Ecto neural progenitor cell (in vitro differentiated cells): ENCODE measurements around the gene SLC20A1.
A peak's percentile ranks its signal among the peaks of the same experiment; 100 is the strongest.
"Not testable (repeated sequence)": the region's sequence is repeated elsewhere in the genome, so short reads cannot be mapped to it uniquely, and the experiment has no call there.

ENCODE experiments used
- DNase-seq: peaks from one replicate; pipeline ENCODE4 v3.0.0-alpha.2; 2018; ENCODE audit warnings: low spot score

Gene SLC20A1

DNA sequence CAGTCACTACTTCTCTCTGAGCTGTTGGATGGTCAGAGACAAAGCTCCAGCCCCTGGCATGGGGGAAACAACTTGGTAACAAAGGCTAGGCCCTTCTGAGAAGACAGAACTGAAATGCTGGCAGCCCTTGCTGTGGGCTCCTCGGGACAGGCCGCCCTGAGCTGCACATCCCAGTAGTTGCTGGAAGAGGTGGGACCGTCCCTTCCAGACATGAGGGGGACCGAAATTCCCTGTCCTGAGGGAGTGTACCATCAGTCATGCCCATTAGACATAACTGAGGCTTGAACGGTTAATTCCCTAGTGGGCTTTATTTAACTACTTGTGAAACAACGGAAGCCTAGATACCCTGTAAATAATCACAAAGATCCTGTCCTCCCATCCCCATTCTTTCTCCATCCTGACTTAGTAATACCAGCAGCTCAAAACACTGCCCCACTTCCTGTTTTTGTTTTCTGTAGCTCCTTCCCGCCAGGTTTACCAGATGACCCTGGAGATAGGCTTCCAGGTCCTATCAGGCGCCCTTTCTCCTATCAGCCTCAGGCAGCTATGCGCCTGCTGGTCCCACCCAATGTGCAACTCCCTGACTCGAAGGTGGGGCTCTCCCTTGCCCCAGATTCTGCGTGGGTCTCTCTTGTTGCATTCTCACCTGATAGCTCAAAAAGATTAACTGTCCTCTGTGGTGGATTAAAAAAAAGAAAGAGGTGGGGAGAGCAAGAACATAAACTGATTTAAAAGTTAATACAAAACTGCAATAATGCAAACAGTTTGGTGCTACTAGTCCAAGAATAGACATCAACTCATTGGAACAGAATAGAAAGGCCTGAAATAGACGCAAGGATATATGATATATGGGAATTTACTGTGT lies 38.0 kb downstream of the SLC20A1 start:
- no peak for DNase-seq

GRCh38 chr2:112684415-112684775 lies 38.7 kb downstream of the SLC20A1 start:
- DNase-seq: no peak

DNA sequence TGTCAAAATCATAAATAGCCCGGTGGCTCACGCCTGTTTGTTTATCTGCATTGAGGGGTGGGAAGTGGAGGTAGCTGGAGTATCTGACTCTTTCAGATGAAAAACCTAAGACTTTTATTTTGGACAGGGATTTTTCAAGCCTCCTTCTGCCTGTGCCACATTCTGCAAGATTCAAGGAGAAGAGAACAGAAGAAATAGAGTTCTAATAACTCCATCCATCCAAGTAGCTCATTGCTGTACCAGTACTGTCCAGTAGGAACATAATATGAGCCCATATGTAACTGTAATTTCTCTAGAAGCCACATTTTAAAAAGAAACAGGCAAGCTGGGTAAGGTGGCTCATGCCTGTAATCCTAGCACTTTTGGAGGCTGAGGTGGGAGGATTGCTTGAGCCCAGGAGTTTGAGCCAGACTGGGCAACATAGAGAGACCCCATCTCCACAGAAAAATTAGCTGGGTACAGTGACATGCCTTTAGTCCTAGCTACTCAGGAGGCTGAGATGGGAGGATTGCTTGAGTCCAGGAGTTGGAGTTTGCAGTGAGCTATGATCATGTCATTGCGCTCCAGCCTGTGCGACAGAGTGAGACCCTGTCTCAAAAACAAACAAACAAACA lies 39.6 kb downstream of the SLC20A1 start:
- no peak for DNase-seq

- no peak for DNase-seq
Observed at GRCh38 chr2:112686348-112687217, 40.8 kb downstream of the SLC20A1 start.

DNA sequence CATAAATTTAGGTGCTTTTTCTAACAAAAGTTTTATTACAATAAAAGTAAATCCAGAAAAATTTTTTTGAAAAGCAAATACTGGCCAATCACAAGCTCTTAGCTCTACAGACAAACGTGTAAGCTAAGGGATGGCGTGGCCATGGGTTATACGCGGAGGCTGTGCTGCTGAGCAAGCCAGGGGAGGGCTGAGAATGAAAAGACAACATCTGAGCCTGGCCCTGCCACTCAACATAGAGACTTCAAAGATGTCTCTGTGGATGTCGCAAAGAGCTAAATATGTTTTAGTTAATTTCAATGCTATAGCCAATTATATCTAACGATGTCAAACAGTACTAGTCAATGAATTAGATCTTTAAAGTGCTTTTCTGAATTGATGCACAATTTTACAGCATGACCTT lies 41.8 kb downstream of the SLC20A1 start:
- DNase-seq: no peak

DNA sequence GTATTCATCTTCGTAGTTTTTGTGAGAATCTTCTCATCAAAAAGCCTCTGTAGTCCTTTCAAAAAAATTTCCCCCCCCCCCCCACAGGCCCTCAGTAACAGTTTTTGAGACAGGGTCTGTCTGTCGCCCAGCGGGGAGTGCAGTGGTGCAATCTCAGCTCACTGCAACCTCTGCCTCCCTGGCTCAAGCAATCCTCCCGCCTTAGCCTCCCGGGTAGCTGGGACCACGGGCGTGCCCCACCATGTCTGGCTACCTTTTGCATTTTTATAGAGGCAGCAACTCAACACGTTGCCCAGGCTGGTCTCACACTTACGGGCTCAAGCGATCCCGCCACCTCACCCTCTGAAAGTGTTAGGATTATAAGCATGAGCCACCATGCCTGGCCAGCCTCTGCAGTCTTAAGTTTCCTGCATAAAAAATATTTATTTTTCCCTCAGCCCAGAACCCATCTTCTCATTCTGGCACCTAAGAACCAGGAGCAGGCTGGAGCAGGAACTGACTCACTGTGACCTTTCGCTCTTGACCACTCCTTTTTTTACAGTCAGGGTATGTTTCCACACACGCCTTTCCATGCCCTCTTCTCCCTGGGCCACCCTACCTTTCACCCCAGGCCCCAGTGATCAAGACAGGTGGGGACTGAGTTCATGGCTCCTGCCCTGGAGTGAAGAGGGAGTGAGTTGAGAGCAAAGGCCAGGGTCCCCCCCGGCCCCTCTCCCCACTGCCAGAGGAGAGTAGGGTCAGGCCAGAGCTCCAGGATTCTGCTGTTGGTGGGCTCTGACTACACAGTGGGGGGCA lies 42.5 kb downstream of the SLC20A1 start:
- DNase-seq: no peak

DNA sequence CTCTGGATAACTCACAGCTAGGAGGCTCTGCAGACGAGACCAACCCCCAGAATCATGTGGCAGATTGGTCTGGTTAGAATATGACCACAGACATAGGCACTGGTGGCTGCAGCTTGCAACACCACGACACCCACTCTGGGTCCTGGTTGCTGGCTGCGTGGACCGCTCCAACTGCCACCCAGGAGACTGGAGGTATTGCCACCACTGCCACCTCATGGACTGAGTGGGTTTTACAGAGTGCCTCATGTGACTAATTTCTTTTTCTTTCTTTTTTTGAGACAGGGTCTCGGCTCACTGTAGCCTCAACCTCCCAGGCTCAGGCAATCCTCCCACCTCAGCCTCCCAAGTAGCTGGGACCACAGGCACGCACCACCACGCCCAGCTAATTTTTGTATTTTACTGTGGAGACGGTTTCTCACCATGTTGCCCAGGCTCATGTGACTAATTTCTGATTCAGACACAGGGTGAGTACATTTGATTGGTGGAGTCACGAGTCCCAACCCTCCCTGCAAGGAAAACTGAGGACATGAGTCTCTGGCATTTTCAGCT lies 45.2 kb downstream of the SLC20A1 start:
- DNase-seq: peak; percentile 61

GRCh38 chr2:112691881-112692281 lies 46.1 kb downstream of the SLC20A1 start:
- no peak for DNase-seq

DNA sequence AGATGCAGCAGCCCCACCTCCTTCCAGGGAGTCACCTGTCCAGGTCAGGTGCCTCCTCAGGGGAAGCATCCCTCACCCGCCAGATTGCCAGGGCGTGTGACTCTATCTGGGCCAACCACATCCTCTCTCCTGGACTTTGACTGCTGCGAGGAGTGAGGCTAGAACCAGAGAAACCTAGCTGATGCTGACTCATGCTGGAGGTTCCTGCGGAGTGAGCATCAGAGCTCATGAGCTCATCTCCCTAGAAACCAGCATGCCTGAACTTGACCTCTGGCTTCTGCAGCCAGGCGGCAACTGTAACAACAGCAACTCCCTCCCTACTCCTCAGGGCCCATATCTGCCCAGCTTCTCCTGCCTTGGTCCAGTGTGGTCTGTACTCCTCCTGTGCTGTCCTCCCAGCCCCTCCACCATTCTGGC lies 46.8 kb downstream of the SLC20A1 start:
- DNase-seq: no peak

DNA sequence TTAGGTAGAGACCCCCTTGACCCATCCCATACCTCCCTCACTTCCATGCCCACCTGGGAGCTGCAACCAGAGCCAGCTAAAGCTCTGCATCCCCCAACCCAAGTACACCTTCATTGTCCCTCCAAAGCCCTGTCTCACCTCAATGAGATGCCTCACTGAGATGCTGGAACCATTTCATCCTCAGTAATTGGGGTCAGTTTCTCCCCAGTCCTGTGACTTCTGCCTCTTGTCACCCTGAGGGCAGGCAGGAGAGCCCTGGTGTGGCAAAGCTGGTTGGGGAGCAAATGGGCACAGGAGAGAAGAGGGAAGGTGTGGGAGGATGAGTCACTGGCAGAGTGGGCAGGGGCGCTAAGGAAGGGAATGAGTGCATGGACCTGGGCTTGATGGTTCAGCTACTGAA lies 47.2 kb downstream of the SLC20A1 start:
- no peak for DNase-seq

- no peak for DNase-seq
Observed at GRCh38 chr2:112693596-112693995, 47.9 kb downstream of the SLC20A1 start.

- DNase-seq: no peak
Observed at GRCh38 chr2:112694182-112694581, 48.4 kb downstream of the SLC20A1 start.

DNA sequence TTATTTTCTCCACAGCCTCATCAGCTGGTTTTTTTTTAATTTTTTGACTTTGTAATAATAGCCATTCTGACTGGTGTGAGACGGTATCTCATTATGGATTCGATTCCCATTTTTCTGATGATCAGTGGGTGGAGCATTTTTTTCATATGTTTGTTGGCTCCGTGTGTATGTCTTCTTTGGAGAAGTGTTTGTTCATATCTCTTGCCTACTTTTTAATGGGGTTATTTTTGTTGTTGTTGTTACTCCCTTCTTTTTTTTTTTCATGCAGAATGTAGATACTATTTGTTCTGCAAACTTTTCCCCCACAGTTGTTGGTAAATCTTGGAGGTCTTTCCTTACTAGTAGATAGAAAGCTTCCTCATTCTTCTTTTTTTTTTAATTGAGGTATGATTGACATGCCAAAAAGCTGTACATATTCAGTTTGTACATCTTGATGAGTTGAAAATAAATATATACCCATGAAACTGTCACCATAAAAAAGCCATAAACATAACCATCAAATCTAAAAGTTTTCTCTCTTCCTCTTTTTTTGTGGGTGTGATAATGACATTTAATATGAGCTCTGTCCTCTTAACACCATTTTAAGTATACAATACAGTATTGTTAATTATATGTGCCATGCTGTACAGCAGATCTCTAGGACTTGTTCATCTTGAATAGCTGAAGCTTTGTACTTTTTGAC lies 53.2 kb downstream of the SLC20A1 start:
- no peak for DNase-seq

- DNase-seq: no peak
Observed at GRCh38 chr2:112699984-112700667, 54.4 kb downstream of the SLC20A1 start.

DNA sequence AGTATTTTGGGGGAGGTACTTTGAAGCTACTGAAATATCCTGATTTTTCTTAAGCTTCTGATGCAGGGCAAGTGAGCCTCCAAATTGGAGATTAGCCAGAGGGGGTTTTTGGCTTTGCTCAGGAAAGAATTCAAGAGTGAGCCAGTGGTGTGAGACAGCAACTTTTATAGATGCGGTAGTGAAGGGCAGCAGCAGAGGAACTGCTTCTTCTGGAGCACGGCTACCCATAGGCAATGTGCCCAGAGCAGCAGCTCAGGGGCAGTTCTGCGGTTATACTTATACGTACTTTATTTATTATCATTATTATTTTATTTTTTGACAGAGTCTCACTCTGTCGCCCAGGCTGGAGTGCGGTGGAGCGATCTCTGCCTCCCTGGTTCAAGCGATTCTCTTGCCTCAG lies 55.3 kb downstream of the SLC20A1 start:
- DNase-seq: no peak

GRCh38 chr2:112703684-112704083 lies 57.9 kb downstream of the SLC20A1 start:
- no peak for DNase-seq

DNA sequence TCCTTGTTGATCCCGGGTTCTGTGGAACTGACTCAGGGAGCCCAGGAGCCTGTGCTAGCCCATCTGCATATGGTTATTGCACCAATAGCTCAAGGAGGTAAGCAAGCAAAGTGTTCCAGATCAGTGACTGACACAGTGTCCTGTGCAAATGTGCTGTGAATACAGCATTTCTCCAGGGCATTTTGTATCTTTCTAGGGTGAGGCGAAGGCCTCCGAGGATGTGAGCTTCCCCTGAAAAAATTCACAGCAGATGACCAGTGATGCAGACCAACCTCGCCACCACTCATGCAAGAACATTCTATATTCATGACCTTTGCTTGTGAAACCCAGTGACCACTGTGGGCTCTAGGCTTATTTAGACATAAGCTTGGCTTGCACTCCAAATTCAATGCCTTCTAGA lies 59.8 kb downstream of the SLC20A1 start:
- DNase-seq: no peak

DNA sequence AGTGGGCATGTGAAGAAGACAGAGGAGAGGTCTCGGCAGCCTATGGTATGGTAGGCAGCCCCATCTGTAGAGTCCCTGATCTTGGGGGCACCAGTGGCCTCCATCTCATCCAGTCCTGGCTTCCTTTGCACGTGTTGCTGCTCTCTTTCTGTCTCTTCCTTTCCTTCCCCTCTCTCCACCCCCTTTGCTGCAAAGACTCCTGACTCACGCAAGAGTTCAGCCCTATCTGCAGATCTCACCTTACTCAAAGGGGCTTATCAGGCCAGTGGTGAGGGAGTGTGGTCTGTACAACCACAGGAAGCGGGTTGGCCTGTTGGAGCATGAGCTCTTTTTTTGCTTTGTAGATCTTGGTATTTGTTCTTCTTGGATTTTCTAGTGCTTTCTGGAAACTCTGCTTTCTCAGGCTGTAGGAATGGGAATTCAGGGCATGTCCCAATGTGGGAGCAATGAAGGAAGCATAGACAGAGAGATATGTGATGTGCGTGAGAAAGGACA lies 60.5 kb downstream of the SLC20A1 start:
- DNase-seq: no peak

- not testable (repeated sequence) for DNase-seq
Observed at GRCh38 chr2:112706947-112707346, 61.2 kb downstream of the SLC20A1 start.

DNA sequence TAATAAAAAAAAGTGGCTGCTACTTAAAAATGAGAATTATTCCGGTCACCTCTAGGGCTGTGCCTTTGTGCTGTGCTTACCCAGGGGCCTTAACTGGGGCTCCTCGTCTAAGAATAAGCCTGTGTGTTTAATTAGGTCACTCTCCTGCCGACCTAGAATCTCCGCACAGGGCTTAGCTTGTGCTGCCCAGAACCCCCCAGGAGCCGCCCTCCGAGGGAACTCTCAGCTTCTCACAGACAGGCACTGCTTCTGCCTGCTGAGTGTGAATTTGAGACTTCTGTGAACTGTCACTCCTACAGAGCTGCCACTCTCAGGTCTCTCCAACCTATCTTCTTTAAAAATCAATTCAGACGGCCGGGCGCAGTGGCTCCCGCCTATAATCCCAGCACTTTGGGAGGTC lies 63.2 kb downstream of the SLC20A1 start:
- DNase-seq: no peak
